ENCODE measurements around the gene EIF6. TPM values are rescaled to one million over a fixed set of nuclear protein-coding genes. Genes with fewer than 3 reads are reported as not detected.
A peak's percentile ranks its signal among the peaks of the same experiment; 100 is the strongest.

The EIF6 gene
- polyA plus RNA-seq, 3 donors, result 94.3 to 222 (median 190) TPM

- Histone ChIP-seq H4K20me1 (ENCODE audit: insufficient read depth, low read length) (no peaks in the 10 kb centered on the region), H3K36me3 (replicated peaks in 1 of 2; ENCODE audit: control insufficient read depth in 1 of 2, insufficient read depth in 2 of 2, low read length in 2 of 2) (peaks cover 2 to 45% of the 10 kb centered on the region in 2 donors), H3K4me3 (replicated peaks in 1 of 3; ENCODE audit: low read depth in 2 of 3, low read length in 3 of 3) (no peak overlapping the region), H2AFZ (ENCODE audit: insufficient read depth, low read depth, low read length, poor library complexity, severe bottlenecking) (no peak overlapping the region), H3K27ac (ENCODE audit: low read depth in 1 of 2, low read length in 2 of 2) (no peak overlapping the region), H3K27me3 (ENCODE audit: control insufficient read depth in 2 of 2, insufficient read depth in 2 of 2, low read length in 2 of 2) (no peaks in the 10 kb centered on the region), H3K9me3 (replicated peaks in 1 of 2; ENCODE audit: control insufficient read depth in 1 of 2, insufficient read depth in 1 of 2, low read length in 2 of 2) (no peaks in the 10 kb centered on the region), H3K4me1 (ENCODE audit: control insufficient read depth in 1 of 2, insufficient read depth in 2 of 2, low read length in 2 of 2) (no peaks in the 10 kb centered on the region), H3K4me2 (replicated peaks; ENCODE audit: extremely low read depth, low read length, poor library complexity, severe bottlenecking) (no peak overlapping the region), H3K9ac (ENCODE audit: insufficient read depth, low read length, poor library complexity, severe bottlenecking) (no peak overlapping the region), H3K79me2 (ENCODE audit: insufficient read depth, low read length) (no peaks in the 10 kb centered on the region)
- peaks cover 29 to 34% of the 10 kb centered on the region in 2 donors for H3K36me3 Mint-ChIP-seq
- no peak overlapping the region for H3K4me3 Mint-ChIP-seq
- H3K9me3 Mint-ChIP-seq, result peaks cover 0 to under 1% (median 0%) of the 10 kb centered on the region in 7 donors
- TF ChIP-seq CTCF (IDR thresholded peaks at IDR 0.05), result peak; percentile 92
- peaks cover 0 to 2% (median 2%) of the 10 kb centered on the region in 3 donors for H3K27me3 Mint-ChIP-seq (ENCODE audit: low read depth in 3 of 3)
- intact Hi-C loops (cut with micrococcal nuclease), result loop anchor here (5.0 to 10.0 kb wide), 2 partner anchors 141 to 143 kb away; no protein-coding TSS in a partner anchor
- H3K4me1 Mint-ChIP-seq, result peaks cover 13% of the 10 kb centered on the region
- peak; percentile 66 to 80 (median 73) for DNase-seq
- H3K27ac Mint-ChIP-seq, result peak overlapping the region in 1 of 7 donors; percentile 14
- 31% methylated on average over 7 of the region's 18 CpGs for WGBS (ENCODE audit: insufficient coverage)
These were observed 19.3 kb upstream of the EIF6 start for GRCh38 chr20:35303735-35304491.

- intact Hi-C loops (cut with micrococcal nuclease), result loop anchor here (5.0 to 10.0 kb wide), 2 partner anchors 141 to 144 kb away; no protein-coding TSS in a partner anchor
- Mint-ChIP-seq H3K27ac (no peak overlapping the region), H3K4me1 (peaks cover 15% of the 10 kb centered on the region), H3K36me3 (peaks cover 29 to 32% of the 10 kb centered on the region in 2 donors), H3K9me3 (peaks cover 0 to 3% (median 0%) of the 10 kb centered on the region in 7 donors), H3K27me3 (ENCODE audit: low read depth in 3 of 3) (peaks cover 0 to 3% (median 2%) of the 10 kb centered on the region in 3 donors), H3K4me3 (no peak overlapping the region)
- no peak for TF ChIP-seq CTCF (IDR thresholded peaks at IDR 0.05)
- 95% methylated on average over 7 of the region's 11 CpGs for WGBS (ENCODE audit: insufficient coverage)
- Histone ChIP-seq H3K4me1 (ENCODE audit: control insufficient read depth in 1 of 2, insufficient read depth in 2 of 2, low read length in 2 of 2) (no peaks in the 10 kb centered on the region), H3K9me3 (replicated peaks in 1 of 2; ENCODE audit: control insufficient read depth in 1 of 2, insufficient read depth in 1 of 2, low read length in 2 of 2) (no peaks in the 10 kb centered on the region), H4K20me1 (ENCODE audit: insufficient read depth, low read length) (no peaks in the 10 kb centered on the region), H3K27ac (ENCODE audit: low read depth in 1 of 2, low read length in 2 of 2) (no peak overlapping the region), H3K79me2 (ENCODE audit: insufficient read depth, low read length) (no peaks in the 10 kb centered on the region), H3K36me3 (replicated peaks in 1 of 2; ENCODE audit: control insufficient read depth in 1 of 2, insufficient read depth in 2 of 2, low read length in 2 of 2) (peaks cover 2 to 44% of the 10 kb centered on the region in 2 donors), H2AFZ (ENCODE audit: insufficient read depth, low read depth, low read length, poor library complexity, severe bottlenecking) (no peak overlapping the region), H3K4me2 (replicated peaks; ENCODE audit: extremely low read depth, low read length, poor library complexity, severe bottlenecking) (no peak overlapping the region), H3K9ac (ENCODE audit: insufficient read depth, low read length, poor library complexity, severe bottlenecking) (no peak overlapping the region), H3K27me3 (ENCODE audit: control insufficient read depth in 2 of 2, insufficient read depth in 2 of 2, low read length in 2 of 2) (no peaks in the 10 kb centered on the region), H3K4me3 (replicated peaks in 1 of 3; ENCODE audit: low read depth in 2 of 3, low read length in 3 of 3) (no peak overlapping the region)
- no peak for DNase-seq
These were observed 18.8 kb upstream of the EIF6 start for GRCh38 chr20:35303382-35303734.
